Chondrocyte (in vitro differentiated cells): Measurements from ENCODE around the gene GATA3. TPM values are rescaled to one million over a fixed set of nuclear protein-coding genes. Genes with fewer than 3 reads are reported as not detected.

Experiments used
- DNase-seq: peaks from one replicate; pipeline ENCODE4 v3.0.0; 2021; ENCODE audit warnings: mixed read lengths, low spot score
- H3K27ac Mint-ChIP-seq: one replicate; pipeline ENCODE4 v1.8.0; 2021; ENCODE audit warnings: mild to moderate bottlenecking, moderate library complexity, mixed read lengths; ENCODE audit not compliant: unreplicated experiment
- H3K27me3 Mint-ChIP-seq: 2 replicates; pipeline ENCODE4 v1.8.0; 2021; ENCODE audit warnings: low read depth, mixed read lengths
- H3K36me3 Mint-ChIP-seq: 2 replicates; pipeline ENCODE4 v1.8.0; 2021; ENCODE audit warnings: low read depth, mixed read lengths
- H3K4me1 Mint-ChIP-seq: 2 replicates; pipeline ENCODE4 v1.8.0; 2021; ENCODE audit warnings: low read depth, mild to moderate bottlenecking, mixed read lengths
- H3K4me3 Mint-ChIP-seq: one replicate; pipeline ENCODE4 v1.8.0; 2021; ENCODE audit warnings: mild to moderate bottlenecking, moderate library complexity, mixed read lengths; ENCODE audit not compliant: unreplicated experiment
- H3K9me3 Mint-ChIP-seq: 2 replicates; pipeline ENCODE4 v1.8.0; 2021; ENCODE audit warnings: low read depth, mixed read lengths
- total RNA-seq: library from RNA; stranded (reverse); gene quantifications from 3 replicates; pipeline ENCODE4 v1.2.1, GENCODE V29; 2021
- TF ChIP-seq, protein P1 (sequence below): fragments of 200-600 bp; sonication (generic); IDR thresholded peaks from 2 replicates; pipeline ENCODE4 v1.5.0; 2021; ENCODE audit warnings: antibody characterized with exemption, mild to moderate bottlenecking, moderate library complexity

The GATA3 gene
- total RNA-seq, 1 donor from 2014 or later, result not detected

DNA sequence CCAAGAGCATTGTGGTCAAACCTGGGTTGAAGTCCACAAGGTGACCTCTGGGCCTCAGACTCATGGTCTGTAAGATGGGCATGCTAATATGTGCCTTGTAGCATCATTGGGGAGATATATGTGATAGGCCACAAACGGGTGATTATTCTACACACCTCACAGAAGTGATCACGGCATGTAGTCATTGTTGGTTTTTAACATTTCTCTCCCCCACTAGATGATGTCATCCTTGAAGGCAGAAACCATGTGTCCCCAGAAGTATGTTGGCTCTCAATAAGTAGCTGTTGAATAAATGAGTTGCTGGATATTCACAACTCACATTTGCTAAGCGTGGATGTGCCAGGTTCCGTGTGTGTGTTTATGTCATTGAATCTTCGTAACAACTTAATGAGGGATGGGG is 42.4 kb downstream of the GATA3 start:
- no peak for DNase-seq
- H3K4me3 Mint-ChIP-seq, result no peak overlapping the region

DNA sequence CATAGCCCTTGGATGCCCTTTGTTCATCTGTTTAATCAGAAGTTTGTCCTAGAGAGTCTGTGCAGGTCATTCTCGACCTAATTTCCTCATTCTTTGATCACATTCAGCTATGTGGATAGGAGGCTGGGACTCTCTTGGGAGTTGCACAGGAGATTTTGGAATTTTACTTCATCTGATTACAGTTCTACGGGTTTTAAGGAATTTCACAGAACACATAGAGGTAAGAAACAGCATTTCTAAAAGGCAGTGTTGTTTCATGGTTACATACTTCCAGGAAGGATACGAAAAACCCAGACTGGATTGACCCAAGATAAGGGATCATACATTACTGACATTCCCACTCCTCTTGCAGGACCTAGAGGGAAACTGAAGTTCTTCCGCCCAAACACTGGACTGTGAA is 45.9 kb downstream of the GATA3 start:
- Mint-ChIP-seq H3K4me1 (no peaks in the 10 kb centered on the region), H3K27ac (no peak overlapping the region), H3K27me3 (peaks cover 31% of the 10 kb centered on the region), H3K36me3 (no peaks in the 10 kb centered on the region), H3K9me3 (peaks cover under 1% of the 10 kb centered on the region), H3K4me3 (no peak overlapping the region)
- TF ChIP-seq, protein P1, sequence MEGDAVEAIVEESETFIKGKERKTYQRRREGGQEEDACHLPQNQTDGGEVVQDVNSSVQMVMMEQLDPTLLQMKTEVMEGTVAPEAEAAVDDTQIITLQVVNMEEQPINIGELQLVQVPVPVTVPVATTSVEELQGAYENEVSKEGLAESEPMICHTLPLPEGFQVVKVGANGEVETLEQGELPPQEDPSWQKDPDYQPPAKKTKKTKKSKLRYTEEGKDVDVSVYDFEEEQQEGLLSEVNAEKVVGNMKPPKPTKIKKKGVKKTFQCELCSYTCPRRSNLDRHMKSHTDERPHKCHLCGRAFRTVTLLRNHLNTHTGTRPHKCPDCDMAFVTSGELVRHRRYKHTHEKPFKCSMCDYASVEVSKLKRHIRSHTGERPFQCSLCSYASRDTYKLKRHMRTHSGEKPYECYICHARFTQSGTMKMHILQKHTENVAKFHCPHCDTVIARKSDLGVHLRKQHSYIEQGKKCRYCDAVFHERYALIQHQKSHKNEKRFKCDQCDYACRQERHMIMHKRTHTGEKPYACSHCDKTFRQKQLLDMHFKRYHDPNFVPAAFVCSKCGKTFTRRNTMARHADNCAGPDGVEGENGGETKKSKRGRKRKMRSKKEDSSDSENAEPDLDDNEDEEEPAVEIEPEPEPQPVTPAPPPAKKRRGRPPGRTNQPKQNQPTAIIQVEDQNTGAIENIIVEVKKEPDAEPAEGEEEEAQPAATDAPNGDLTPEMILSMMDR, result no peak
- DNase-seq, result no peak

More for the DNA sequence above, 42.4 kb downstream of the GATA3 start:
- H3K27me3 Mint-ChIP-seq, result peaks cover 5% of the 10 kb centered on the region
- H3K9me3 Mint-ChIP-seq, result peaks cover 3% of the 10 kb centered on the region
- no peaks in the 10 kb centered on the region for H3K4me1 Mint-ChIP-seq
- no peak overlapping the region for H3K27ac Mint-ChIP-seq
- H3K36me3 Mint-ChIP-seq, result no peaks in the 10 kb centered on the region
- TF ChIP-seq, protein P1, result no peak

DNA sequence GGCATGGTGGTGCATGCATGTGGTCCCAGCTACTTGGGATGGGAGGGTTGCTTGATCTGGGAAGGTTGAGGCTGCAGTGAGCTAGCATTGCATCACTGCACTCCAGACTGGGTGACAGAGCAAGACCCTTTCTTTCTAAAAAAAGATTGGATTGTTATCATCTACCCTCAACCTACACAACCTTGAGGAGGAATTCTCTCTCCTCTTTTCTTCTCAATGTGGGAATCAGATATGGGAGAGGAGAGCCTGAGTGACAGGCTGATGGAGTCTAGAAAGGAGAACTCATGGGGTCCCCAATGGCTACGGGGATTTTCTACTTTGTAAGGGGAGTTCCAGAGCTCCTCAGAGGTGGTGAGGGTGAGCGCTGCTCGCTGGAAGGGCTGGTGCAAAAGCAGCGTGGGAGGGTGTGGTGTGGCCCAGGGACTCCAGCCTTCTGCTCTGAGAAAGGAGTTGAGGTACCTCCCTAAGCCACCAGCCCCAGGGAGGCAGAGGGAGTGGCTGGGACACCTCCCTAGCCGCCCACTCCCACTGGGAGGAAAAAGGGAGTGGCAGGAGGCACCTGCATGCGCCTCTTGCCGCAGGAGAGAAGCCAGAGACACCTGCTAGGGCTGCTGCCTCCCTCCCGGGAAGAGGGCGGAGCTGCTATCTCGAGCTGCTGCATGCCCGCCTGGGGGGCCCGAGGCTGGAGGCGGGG is 48.4 kb downstream of the GATA3 start:
- no peak for DNase-seq
- Mint-ChIP-seq H3K4me3 (no peak overlapping the region), H3K9me3 (peaks cover 3% of the 10 kb centered on the region), H3K36me3 (no peaks in the 10 kb centered on the region), H3K27ac (no peak overlapping the region), H3K27me3 (peaks cover 35% of the 10 kb centered on the region), H3K4me1 (no peaks in the 10 kb centered on the region)
- TF ChIP-seq, protein P1, result no peak

DNA sequence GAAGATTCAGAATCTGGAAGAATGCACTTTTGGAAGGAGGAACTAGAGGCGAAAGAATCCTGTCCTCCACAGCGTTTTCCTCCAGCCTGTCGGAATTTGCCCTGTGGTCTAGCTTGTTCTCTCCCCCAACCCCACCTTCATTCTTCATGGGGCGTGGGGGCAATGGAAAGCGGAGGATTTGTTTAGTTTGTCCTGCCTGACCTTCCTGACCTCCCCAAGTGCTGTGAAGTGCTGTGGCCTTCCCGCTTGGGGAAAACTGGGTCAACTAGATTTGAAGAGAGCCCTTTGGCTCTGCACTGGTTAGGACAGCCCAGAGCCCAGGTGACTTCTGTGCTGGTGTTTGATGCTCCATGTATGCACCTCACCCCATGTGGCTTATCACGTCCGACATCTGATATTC is 49.1 kb downstream of the GATA3 start:
- H3K4me3 Mint-ChIP-seq, result no peak overlapping the region
- H3K4me1 Mint-ChIP-seq, result no peaks in the 10 kb centered on the region
- no peak overlapping the region for H3K27ac Mint-ChIP-seq
- H3K27me3 Mint-ChIP-seq, result peaks cover 34% of the 10 kb centered on the region
- TF ChIP-seq, protein P1, result no peak
- peaks cover 3% of the 10 kb centered on the region for H3K9me3 Mint-ChIP-seq
- no peaks in the 10 kb centered on the region for H3K36me3 Mint-ChIP-seq
- DNase-seq, result no peak

DNA sequence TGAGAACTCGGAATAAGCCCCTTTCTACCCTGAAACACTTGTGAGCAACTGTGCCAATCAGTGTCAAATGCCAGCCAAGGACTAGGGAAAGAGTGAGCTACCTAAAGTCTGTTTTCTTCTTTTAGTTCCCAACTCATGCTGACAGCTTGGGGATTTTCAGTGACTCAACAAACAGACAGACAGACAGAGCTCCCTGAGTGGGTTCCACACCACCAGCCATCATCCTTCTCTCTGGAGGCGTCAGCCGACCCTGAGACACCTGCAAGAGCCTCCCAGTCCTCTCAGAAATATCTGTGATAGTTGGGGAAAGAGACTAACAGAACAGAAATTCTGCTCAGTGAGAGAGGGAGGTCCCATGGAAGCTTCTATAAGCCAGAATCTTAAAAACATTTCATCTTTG is 49.5 kb downstream of the GATA3 start:
- TF ChIP-seq, protein P1, result no peak

More for the DNA sequence above, 49.5 kb downstream of the GATA3 start:
- peaks cover 3% of the 10 kb centered on the region for H3K9me3 Mint-ChIP-seq
- H3K36me3 Mint-ChIP-seq, result no peaks in the 10 kb centered on the region
- no peak overlapping the region for H3K27ac Mint-ChIP-seq
- no peaks in the 10 kb centered on the region for H3K4me1 Mint-ChIP-seq
- no peak for DNase-seq
- peaks cover 34% of the 10 kb centered on the region for H3K27me3 Mint-ChIP-seq
- no peak overlapping the region for H3K4me3 Mint-ChIP-seq
